C4-2B (cell line): ENCODE measurements around the gene GZMA.

ENCODE experiments used
- CTCF ChIP-seq: fragments of 450-650 bp; conservative IDR thresholded peaks from 2 replicates; pipeline ENCODE4 v1.5.1; 2017; ENCODE audit warnings: mild to moderate bottlenecking
- ZFX ChIP-seq: fragments of 450-650 bp; IDR thresholded peaks from 2 replicates; pipeline ENCODE4 v1.6.1; 2017

- no peak for TF ChIP-seq CTCF
- TF ChIP-seq ZFX = no peak
Measured at GRCh38 chr5:55072666-55073065, 29.8 kb upstream of the GZMA start.
